HT1080 (cell line): ENCODE data around the gene CAPN15. TPM values are rescaled to one million over a fixed set of nuclear protein-coding genes. Genes with fewer than 3 reads are reported as not detected.
"Not testable (repeated sequence)": the region's sequence is repeated elsewhere in the genome, so short reads cannot be mapped to it uniquely, and the experiment has no call there.

Source experiments
- DNase-seq: peaks from one replicate; pipeline ENCODE4 v3.0.0-alpha.2; 2015; ENCODE audit warnings: low read depth
- total RNA-seq: library from RNA; depleted of rRNA; stranded (reverse); fragments of >200 nt; shearing (Covaris generic); gene quantifications from 2 replicates; pipeline ENCODE4 v1.2.3, GENCODE V29; 2014

CAPN15 gene
- total RNA-seq, 1 experiment from 2014 or later, result 122 TPM

- no peak for DNase-seq
Measured at GRCh38 chr16:505479-506245, 21.9 kb upstream of the CAPN15 start.

GRCh38 chr16:506246-506546, 21.3 kb upstream of the CAPN15 start:
- no peak for DNase-seq

GRCh38 chr16:507527-507926, 20.0 kb upstream of the CAPN15 start:
- not testable (repeated sequence) for DNase-seq

DNA sequence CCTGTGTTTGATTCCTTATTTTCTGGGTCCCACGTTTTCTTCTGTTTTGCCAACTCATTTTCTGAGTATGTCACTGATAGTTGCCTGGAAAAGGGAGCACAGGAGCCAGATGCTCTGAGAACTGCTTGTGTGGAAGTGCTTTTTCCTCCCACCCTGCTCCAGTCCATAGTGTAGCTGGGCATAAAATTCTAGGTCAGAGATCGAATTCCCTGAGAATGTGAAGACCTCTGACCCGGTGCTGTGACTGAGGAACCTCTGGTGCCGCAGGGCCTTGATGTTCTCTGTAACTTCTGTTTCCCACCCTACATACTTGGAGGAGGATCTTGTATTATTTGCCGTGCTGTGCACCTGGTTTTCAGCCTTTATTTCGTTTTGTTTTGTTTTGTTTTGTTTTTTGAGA, 19.5 kb upstream of the CAPN15 start:
- DNase-seq, result no peak

DNA sequence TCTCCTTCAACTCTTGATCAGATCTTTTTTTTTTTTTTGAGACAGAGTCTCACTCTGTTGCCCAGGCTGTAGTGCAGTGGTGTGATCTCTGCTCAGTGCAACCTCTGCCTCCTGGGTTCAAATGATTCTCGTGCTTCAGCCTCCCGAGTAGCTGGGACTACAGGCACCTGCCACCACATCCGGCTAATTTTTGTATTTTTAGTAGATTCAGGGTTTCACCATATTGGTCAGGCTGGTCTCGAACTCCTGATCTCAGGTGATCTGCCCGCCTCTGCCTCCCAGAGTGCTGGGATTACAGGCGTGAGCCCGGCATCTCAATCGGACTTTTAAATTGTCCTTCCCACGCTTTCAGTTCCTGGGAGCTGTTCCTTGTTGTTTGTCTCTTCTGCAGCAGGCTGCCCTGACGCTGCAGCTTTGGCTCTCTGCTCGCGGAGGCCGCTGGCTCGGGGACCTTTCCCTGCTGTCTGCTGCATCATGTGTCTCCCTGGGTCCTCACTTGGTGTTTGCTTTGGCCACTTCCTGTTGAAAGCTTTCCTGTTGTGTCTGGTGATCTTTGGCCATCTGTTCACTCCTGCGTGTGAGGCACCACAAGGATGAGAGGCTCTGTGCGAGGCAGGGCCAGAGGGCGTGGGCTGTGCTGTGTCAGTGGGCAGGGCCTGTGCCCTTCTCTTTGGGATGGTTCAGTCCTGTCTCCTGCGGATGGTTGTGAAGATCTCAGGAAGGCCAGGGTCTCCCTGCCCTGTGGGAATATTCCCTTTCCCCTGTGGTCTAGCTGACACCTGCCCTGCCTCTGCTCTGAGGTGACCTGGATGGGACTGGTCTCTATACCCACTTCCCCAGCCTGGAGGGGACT, 18.4 kb upstream of the CAPN15 start:
- DNase-seq, result peak; percentile 23

GRCh38 chr16:510066-510825, 17.3 kb upstream of the CAPN15 start:
- no peak for DNase-seq

GRCh38 chr16:512802-513201, 14.7 kb upstream of the CAPN15 start:
- no peak for DNase-seq

DNA sequence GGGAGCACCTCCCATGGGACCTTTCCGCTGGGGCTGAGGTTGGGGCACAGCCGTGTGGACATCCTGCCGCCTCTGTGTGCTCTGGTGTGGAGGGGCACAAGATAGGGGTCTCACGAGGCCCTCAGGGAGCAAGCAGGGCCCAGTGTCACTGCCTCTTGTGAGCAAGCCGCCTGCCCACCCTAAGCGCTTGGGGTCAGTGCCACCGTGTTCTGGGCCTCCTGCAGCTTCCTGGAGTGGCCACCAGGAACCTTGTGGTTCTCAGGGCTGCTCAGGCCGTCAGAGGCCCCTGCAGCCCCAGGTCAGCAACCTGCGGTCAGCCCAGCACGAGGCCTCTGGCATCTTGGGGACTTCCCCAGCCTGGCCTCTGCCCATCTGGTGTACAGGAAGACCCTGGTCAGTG, 13.6 kb upstream of the CAPN15 start:
- no peak for DNase-seq

DNA sequence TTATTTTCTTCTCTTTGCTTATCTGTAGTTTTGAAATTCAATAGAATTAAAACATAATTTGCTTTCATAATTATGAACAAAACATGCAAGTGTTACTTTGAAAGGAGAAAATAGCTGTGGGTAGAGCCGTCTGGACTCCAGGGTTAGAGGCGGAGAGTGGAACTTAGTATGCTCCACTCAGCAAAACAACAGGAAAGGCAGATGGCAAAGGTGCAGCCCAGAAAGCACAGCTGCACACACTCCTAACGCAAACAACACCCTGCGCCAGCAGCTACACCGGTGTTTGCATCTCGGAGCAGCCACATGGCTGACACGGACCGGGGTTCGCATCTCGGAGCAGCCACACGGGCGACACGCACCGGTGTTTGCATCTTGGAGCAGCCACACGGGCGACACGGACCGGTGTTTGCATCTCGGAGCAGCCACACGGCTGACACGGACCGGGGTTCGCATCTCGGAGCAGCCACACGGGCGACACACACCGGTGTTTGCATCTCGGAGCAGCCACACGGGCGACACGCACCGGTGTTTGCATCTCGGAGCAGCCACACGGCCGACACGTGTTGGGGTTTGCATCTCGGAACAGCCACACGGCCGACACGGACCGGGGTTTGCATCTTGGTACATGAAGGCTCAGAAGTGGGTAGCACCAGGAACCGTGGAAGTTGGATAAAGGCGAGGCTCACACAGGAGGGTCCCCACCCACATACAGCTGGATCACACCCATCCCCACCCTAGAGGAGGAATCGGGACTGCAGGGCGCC, 12.2 kb upstream of the CAPN15 start:
- no peak for DNase-seq

DNA sequence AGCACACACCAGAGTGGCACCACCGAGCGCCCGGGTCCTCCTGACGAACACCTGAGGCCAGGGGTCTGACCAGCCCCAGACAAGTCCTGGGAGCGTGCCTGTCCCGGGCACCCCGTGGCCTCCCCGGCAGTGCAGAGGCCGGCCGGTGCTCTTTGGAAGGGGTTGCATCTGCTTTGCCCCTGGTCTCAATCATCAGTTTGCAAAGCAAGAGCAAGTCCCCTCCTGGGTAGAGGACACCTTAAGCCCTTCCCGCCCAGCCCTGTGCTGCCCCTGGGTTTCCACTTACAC, 11.6 kb upstream of the CAPN15 start:
- no peak for DNase-seq

DNA sequence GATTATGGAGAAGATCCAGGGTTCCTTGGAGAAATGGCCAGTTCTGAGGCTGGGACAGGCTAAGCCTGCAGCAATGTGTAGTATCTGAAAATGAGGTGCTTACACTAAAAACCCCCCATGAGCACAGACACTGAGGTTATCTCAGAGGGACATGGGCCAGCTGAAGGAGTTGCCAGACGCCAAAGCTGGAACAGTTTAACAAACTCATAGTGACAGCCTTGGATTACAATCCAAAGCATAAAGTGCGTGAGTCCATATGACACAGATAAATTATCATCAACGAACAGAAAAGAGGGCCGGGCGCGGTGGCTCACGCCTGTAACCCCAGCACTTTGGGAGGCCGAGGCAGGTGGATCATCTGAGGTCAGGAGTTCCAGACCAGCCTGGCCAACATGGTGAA, 11.2 kb upstream of the CAPN15 start:
- DNase-seq, result no peak

GRCh38 chr16:518858-519257, 8.7 kb upstream of the CAPN15 start:
- no peak for DNase-seq

DNA sequence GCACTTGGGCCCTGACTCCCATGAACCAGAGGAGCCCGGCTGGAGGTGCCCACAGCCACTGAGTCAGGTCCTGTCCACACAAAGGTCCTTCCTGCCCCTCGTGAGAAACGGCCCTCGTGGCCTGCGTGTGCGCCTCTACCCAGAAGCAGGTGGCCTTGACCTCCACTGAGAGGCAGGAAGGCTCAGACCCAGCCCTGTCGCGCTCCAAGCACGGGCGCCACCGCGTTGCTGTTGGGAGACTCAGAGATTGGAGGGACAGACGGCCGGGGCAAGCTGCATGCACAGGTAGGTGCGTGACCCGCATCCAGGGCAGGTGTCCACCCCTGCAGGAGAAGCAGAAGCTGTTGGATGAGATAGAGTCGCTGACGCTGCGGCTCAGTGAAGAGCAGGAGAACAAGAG, 8.1 kb upstream of the CAPN15 start:
- no peak for DNase-seq

DNA sequence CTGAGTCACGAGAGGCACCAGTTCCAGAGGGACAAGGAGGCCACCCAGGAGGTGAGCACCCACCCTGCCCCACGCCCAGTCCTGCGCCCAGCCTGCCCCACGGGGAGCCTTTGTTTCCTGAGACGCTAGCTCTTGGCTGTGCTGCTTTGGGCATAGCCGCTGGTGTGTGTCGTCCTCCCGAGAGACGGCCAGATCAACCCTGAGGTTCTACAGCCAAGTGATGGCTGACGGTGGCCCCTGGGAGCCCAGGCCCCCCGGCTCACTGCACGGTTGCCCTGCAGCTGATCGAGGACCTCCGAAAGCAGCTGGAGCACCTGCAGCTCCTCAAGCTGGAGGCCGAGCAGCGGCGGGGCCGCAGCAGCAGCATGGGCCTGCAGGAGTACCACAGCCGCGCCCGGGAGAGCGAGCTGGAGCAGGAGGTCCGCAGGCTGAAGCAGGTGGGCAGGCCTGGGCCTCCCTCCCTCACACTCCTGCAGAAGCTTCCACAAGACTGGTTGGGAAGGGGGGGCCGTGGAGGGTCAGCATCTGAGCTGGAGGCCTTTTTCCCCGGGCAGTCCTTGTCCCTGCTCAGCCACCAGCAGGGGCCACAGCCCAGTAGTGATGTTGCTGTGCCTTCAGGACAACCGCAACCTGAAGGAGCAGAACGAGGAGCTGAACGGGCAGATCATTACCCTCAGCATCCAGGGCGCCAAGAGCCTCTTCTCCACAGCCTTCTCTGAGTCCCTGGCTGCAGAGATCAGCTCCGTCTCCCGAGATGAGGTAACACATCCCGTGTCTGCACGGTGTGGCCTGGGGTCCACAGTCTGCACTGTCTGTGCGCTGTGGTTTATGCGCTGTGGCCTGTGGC, 7.4 kb upstream of the CAPN15 start:
- no peak for DNase-seq

GRCh38 chr16:520847-521246, 6.7 kb upstream of the CAPN15 start:
- no peak for DNase-seq

- DNase-seq, result no peak
Measured at GRCh38 chr16:521381-522210, 5.9 kb upstream of the CAPN15 start.

DNA sequence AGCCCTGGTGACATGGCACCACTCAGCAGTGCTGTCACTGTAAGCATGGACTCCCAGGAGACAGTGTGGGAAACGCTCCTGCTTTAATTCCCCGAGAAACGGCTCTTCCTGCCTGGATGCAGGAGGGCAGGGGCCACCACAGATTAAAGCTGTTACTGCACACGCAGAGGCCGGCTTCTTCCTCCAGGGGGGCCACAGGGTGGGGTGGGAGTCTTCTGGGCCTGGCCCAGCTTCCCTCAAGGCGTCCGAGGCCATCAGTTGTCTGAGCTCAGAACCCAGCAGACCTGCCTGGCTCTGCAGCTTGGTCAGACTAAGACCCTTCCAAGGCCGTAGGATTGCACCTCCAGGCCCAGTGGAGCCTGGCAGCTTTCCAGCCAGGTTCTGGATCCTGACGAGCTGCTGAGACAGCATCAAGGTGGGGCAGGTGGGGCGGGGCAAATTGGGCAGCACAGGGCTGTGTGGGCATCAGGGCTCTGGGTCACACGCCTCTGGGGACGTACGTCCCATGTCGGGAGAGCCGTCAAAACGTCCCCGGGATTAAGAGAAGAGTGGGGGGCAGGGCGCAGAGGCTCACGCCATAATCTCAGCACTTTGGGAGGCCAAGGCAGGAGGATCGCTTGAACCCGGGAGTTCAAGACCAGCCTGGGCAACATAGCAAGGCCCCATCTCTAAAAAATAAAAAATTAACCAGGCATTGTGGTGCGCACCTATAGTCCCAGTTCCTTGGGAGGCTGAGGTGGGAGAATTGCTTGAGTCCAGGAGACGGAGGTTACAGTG, 5.0 kb upstream of the CAPN15 start:
- DNase-seq, result no peak

- DNase-seq, result no peak
Measured at GRCh38 chr16:523097-523741, 4.3 kb upstream of the CAPN15 start.
